Measurements from ENCODE around the gene P2RX3.

Gene P2RX3

GRCh38 chr11:57314221-57314973 is 23.8 kb upstream of the P2RX3 start:
- no peak for TF ChIP-seq GATA3 (IDR thresholded peaks at IDR 0.05; ENCODE audit: low read depth, low read length)

DNA sequence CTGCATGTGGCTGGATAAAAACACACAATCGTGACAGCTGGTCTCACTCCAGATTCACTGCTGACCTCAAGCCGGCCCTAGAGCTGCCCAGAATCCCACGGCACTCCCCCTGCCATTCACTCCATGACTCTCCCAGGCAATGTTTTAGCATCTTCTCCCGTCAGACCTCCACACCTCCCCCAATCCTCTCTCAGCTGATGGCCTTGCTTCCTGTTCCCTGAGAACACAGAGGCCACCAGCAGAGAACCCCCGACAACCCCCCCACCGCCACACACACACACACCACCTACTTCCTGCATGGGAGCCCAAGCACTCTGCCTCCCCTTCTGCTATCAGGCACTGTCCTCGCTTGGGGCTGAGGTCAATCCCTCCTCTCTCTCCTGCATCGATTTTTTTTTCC is 22.7 kb upstream of the P2RX3 start:
- TF ChIP-seq GATA2 (IDR thresholded peaks at IDR 0.05; ENCODE audit: low read depth, low read length) (no peak), GATA3 (IDR thresholded peaks at IDR 0.05; ENCODE audit: low read depth, low read length) (no peak)

GRCh38 chr11:57316017-57316416 is 22.1 kb upstream of the P2RX3 start:
- no peak for TF ChIP-seq GATA3 (IDR thresholded peaks at IDR 0.05; ENCODE audit: low read depth, low read length)
- no peak for TF ChIP-seq GATA2 (IDR thresholded peaks at IDR 0.05; ENCODE audit: low read depth, low read length)

- TF ChIP-seq GATA3 (IDR thresholded peaks at IDR 0.05; ENCODE audit: low read depth, low read length) = no peak
- no peak for TF ChIP-seq GATA2 (IDR thresholded peaks at IDR 0.05; ENCODE audit: low read depth, low read length)
These were observed 20.0 kb upstream of the P2RX3 start for GRCh38 chr11:57318178-57318577.

- TF ChIP-seq GATA3 (IDR thresholded peaks at IDR 0.05; ENCODE audit: low read depth, low read length) (no peak), GATA2 (IDR thresholded peaks at IDR 0.05; ENCODE audit: low read depth, low read length) (no peak)
These were observed 18.0 kb upstream of the P2RX3 start for GRCh38 chr11:57320067-57320718.

- TF ChIP-seq GATA2 (IDR thresholded peaks at IDR 0.05; ENCODE audit: low read depth, low read length) = no peak
- TF ChIP-seq GATA3 (IDR thresholded peaks at IDR 0.05; ENCODE audit: low read depth, low read length) = no peak
These were observed 17.3 kb upstream of the P2RX3 start for GRCh38 chr11:57320719-57321387.

DNA sequence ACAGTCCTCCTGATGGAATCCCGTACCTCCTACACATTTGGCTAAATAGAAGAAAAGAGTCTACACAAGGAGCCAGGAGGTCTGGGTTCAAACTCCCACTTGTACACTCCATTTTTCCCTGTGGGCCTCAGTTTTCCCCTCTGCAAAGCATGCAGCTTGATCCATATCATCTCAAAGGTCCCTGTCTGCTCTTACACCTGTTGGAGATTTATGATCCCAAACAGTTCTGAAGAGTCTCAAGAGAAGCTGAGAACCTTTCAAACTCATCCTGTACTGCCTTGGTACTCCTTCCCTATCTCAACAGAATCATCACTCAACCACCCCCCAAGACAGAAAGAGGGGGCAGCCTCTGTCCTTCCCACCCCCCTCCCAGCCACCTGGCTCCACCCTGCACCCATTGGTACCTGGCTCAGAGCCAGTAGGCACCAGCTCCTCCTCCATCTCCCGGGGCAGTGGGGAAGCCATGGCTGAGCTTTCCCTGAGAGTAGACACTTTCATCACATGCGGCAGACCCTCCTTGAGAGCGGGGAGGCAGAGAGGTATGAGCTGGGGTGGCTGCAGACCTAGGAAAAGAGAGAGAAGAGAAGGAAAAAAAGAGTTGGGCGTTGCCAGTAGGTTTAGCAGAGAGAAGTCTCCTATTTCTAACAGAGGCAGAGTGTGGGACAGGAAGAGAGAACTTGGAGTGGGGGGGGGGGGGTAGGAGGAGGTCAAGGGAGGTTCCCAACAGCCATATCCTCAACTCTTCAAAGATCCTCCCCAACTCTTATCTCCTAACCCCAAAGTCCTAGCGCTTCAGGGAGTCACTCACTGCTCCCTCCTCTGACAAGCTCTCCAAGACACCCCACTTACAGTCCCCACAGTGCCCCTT is 16.5 kb upstream of the P2RX3 start:
- TF ChIP-seq GATA2 (IDR thresholded peaks at IDR 0.05; ENCODE audit: low read depth, low read length) (no peak), GATA3 (IDR thresholded peaks at IDR 0.05; ENCODE audit: low read depth, low read length) (no peak)

GRCh38 chr11:57322256-57323166 is 15.6 kb upstream of the P2RX3 start:
- TF ChIP-seq GATA2 (IDR thresholded peaks at IDR 0.05; ENCODE audit: low read depth, low read length) (no peak), GATA3 (IDR thresholded peaks at IDR 0.05; ENCODE audit: low read depth, low read length) (no peak)

DNA sequence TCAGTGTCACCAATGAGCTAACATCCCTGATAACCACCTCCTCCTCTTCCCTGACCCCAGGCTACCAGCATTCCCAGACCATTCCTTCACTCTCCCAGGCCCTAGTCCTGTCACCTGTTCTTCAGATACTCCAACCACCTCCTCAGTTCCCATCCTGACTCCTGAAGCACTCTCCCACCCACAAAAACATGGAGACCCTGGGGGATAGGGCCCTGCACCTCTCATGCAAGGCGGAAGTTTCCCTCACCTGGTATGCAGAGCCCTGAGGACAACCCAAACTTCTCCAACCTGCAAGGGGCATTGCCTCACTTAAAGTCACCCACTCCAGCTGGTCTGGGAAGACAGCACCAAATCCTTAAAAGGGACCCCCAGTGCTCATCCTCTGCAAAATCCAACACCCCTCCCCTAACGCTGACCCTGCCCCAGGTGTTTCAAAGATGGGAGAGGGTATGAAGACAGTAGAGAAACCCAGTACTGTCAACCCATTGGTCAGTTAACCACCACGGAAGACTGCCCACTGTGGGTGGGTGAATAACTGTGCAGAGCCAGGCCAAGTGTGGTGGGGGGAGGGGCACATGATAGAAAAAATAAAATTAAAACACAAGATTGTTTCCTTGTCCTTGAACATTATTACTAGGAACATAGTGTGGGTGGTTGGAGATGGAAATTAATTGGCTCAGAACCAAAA is 14.8 kb upstream of the P2RX3 start:
- TF ChIP-seq GATA3 (IDR thresholded peaks at IDR 0.05; ENCODE audit: low read depth, low read length) (no peak), GATA2 (IDR thresholded peaks at IDR 0.05; ENCODE audit: low read depth, low read length) (no peak)

- no peak for TF ChIP-seq GATA3 (IDR thresholded peaks at IDR 0.05; ENCODE audit: low read depth, low read length)
- TF ChIP-seq GATA2 (IDR thresholded peaks at IDR 0.05; ENCODE audit: low read depth, low read length) = no peak
These were observed 14.3 kb upstream of the P2RX3 start for GRCh38 chr11:57323855-57324153.

GRCh38 chr11:57324154-57324885 is 13.8 kb upstream of the P2RX3 start:
- TF ChIP-seq GATA2 (IDR thresholded peaks at IDR 0.05; ENCODE audit: low read depth, low read length) (no peak), GATA3 (IDR thresholded peaks at IDR 0.05; ENCODE audit: low read depth, low read length) (no peak)
